Peyer's patch (tissue), 4 donors: ENCODE measurements around the gene LRRK1.

Source experiments
- CTCF ChIP-seq, 6 experiments: fragments of 450-650 bp in 4 of 6; fragments of 200-600 bp in 2 of 6; sonication (generic) in 1 of 6; IDR thresholded peaks; one replicate each; pipeline ENCODE4 v1.5.1; 2017 to 2019; ENCODE audit warnings: antibody characterized with exemption in 6 of 6, mild to moderate bottlenecking in 3 of 6, moderate library complexity in 1 of 6
- POLR2A ChIP-seq, 2 donors: fragments of 450-650 bp; IDR thresholded peaks; one replicate each; pipeline ENCODE4 v1.5.1; 2017; ENCODE audit warnings: antibody characterized with exemption in 2 of 2, mild to moderate bottlenecking in 2 of 2, moderate library complexity in 2 of 2

DNA sequence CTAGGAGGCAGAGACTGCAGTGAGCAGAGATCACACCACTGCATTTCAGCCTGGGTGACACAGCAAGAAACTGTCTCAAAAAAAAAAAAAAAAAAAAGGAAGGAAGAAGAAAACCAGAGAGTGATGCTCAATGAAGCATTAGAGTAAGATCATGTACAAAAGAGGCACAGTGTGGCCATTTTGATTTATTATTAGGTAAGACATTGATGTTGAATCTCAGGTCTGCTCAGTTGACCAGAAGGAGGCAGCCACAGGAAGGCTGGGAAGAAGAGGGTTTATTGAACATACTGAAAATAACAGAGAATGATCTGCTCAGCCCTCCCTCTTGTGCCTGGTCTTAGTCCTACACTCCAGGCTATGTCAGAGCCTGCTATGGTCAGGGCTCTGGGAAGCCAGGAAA lies 15.6 kb downstream of the LRRK1 start:
- TF ChIP-seq POLR2A (IDR thresholded peaks at IDR 0.05): no peak
- TF ChIP-seq CTCF (IDR thresholded peaks at IDR 0.05): peak in 2 of 6 experiments; percentile 13 to 31
